Measurements from ENCODE around the gene RASAL2. TPM values are rescaled to one million over a fixed set of nuclear protein-coding genes. Genes with fewer than 3 reads are reported as not detected.

The RASAL2 gene
- total RNA-seq, 2 experiments from 2014 or later: not detected

GRCh38 chr1:178048883-178049282 lies 45.0 kb upstream of the RASAL2 start:
- Mint-ChIP-seq H3K27me3 (no peaks in the 10 kb centered on the region), H3K9me3 (no peaks in the 10 kb centered on the region), H3K4me1 (ENCODE audit: low read depth) (no peaks in the 10 kb centered on the region), H3K4me3 (no peak overlapping the region), H3K36me3 (ENCODE audit: low read depth) (no peaks in the 10 kb centered on the region), H3K27ac (no peak overlapping the region)
- ATAC-seq (no peak), DNase-seq (no peak)
- intact Hi-C loops (cut with micrococcal nuclease): no loop called here
- TF ChIP-seq CTCF (IDR thresholded peaks at IDR 0.05): no peak
- CTCF ChIA-PET: interaction anchor here (0.5 kb wide), 1 partner anchor 125 kb away, joined by 3 read pairs; no protein-coding TSS in a partner anchor
- POLR2A ChIA-PET: no interaction called here

GRCh38 chr1:178050084-178050483 lies 43.8 kb upstream of the RASAL2 start:
- TF ChIP-seq CTCF (IDR thresholded peaks at IDR 0.05): no peak
- Mint-ChIP-seq H3K27me3 (no peaks in the 10 kb centered on the region), H3K9me3 (no peaks in the 10 kb centered on the region), H3K4me1 (ENCODE audit: low read depth) (no peaks in the 10 kb centered on the region), H3K4me3 (no peak overlapping the region), H3K27ac (no peak overlapping the region), H3K36me3 (ENCODE audit: low read depth) (no peaks in the 10 kb centered on the region)
- DNase-seq: no peak
- intact Hi-C loops (cut with micrococcal nuclease): no loop called here
- ChIA-PET CTCF (no interaction called here), POLR2A (no interaction called here)
- ATAC-seq: no peak

- POLR2A ChIA-PET: no interaction called here
- no peak for TF ChIP-seq CTCF (IDR thresholded peaks at IDR 0.05)
- intact Hi-C loops (cut with micrococcal nuclease): no loop called here
- no peak for ATAC-seq
- H3K27ac Mint-ChIP-seq: no peak overlapping the region
- H3K4me1 Mint-ChIP-seq (ENCODE audit: low read depth): no peaks in the 10 kb centered on the region
- no peaks in the 10 kb centered on the region for H3K27me3 Mint-ChIP-seq
- no peak for DNase-seq
- CTCF ChIA-PET: interaction anchor here (2.0 kb wide), 1 partner anchor 19 kb away, joined by 6 read pairs; no protein-coding TSS in a partner anchor
- no peak overlapping the region for H3K4me3 Mint-ChIP-seq
- H3K9me3 Mint-ChIP-seq: no peaks in the 10 kb centered on the region
- H3K36me3 Mint-ChIP-seq (ENCODE audit: low read depth): no peaks in the 10 kb centered on the region
Measured at GRCh38 chr1:178051071-178051470, 42.8 kb upstream of the RASAL2 start.

- Mint-ChIP-seq H3K9me3 (no peaks in the 10 kb centered on the region), H3K36me3 (ENCODE audit: low read depth) (no peaks in the 10 kb centered on the region), H3K27ac (no peak overlapping the region), H3K4me3 (no peak overlapping the region), H3K27me3 (no peaks in the 10 kb centered on the region), H3K4me1 (ENCODE audit: low read depth) (no peaks in the 10 kb centered on the region)
- intact Hi-C loops (cut with micrococcal nuclease): no loop called here
- TF ChIP-seq CTCF (IDR thresholded peaks at IDR 0.05): no peak
- DNase-seq (no peak), ATAC-seq (no peak)
- POLR2A ChIA-PET: no interaction called here
- CTCF ChIA-PET: interaction anchor here (2.0 kb wide), 1 partner anchor 21 kb away, joined by 6 read pairs; no protein-coding TSS in a partner anchor
Measured at GRCh38 chr1:178052650-178053461, 41.0 kb upstream of the RASAL2 start.

GRCh38 chr1:178055093-178055492 lies 38.8 kb upstream of the RASAL2 start:
- peak; percentile 2 for DNase-seq
- no peaks in the 10 kb centered on the region for H3K36me3 Mint-ChIP-seq (ENCODE audit: low read depth)
- H3K27me3 Mint-ChIP-seq: no peaks in the 10 kb centered on the region
- CTCF ChIA-PET: no interaction called here
- ATAC-seq: no peak
- no peaks in the 10 kb centered on the region for H3K9me3 Mint-ChIP-seq
- H3K4me3 Mint-ChIP-seq: no peak overlapping the region
- TF ChIP-seq CTCF (IDR thresholded peaks at IDR 0.05): no peak
- POLR2A ChIA-PET: no interaction called here
- intact Hi-C loops (cut with micrococcal nuclease): no loop called here
- no peak overlapping the region for H3K27ac Mint-ChIP-seq
- H3K4me1 Mint-ChIP-seq (ENCODE audit: low read depth): no peaks in the 10 kb centered on the region

All from activated CD8-positive, alpha-beta T cell treated with anti-CD3 and anti-CD28 coated beads for 36 hours (primary cell).